GM19372 (cell line): ENCODE data around the gene ANKS1B.
"Not testable (repeated sequence)": the region's sequence is repeated elsewhere in the genome, so short reads cannot be mapped to it uniquely, and the experiment has no call there.

Experiments used
- ATAC-seq: cut with Tn5 transposase; IDR thresholded peaks from one replicate; pipeline ENCODE4 v1.9.1; 2021; ENCODE audit warnings: mild to moderate bottlenecking, low read depth, moderate library complexity; ENCODE audit not compliant: unreplicated experiment

The ANKS1B gene

GRCh38 chr12:99769396-99769980 lies 215.2 kb downstream of the ANKS1B start:
- ATAC-seq, result no peak

- no peak for ATAC-seq
Measured at GRCh38 chr12:99768758-99769157, 216.0 kb downstream of the ANKS1B start.

DNA sequence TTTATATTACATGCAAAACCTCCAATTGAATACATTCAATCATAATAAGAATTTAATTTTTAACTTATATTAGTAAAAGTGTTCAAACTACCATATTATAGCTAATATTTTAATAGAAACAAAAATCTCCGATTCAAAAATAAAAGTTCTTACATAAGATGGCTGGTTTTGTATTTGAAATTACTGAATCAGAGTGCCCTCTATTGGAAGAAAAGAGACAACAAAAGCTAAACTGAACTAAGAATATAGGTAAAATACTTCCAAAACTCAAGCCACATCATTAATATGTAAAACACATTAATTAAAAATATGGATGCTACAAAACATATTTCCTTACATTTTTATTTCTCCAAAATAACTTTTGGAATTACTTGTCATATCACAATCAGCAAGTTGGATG lies 216.9 kb downstream of the ANKS1B start:
- no peak for ATAC-seq

GRCh38 chr12:99766408-99766807 lies 218.3 kb downstream of the ANKS1B start:
- ATAC-seq, result no peak

DNA sequence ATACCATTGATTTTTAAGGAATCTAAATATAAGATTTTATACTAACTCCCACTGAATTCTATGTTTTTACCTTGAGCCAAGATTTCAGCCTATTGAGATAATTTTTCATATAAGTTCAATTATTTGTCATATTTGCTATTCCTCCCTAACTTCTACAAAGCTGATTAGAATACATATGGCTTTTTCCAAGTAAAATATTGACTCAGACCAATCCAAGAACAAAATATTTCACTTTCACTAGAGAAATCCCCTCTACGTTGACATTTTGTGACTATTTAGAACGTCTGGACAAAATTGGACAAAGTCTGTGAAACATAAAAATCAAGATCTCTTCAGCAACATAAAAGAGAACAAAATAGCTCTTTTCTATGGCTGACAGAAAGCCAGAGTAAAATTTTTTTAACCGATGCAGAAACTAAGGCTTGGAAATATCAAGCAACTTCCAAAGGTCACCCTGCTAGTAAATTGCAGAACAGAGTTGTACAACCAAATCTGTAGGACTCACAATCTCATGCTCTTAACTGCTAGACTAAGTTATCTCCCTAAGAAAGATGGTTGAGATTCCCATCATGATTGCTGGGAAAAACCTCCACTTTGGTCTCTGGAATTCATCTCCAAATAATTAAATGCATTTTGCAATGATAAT lies 219.1 kb downstream of the ANKS1B start:
- no peak for ATAC-seq

DNA sequence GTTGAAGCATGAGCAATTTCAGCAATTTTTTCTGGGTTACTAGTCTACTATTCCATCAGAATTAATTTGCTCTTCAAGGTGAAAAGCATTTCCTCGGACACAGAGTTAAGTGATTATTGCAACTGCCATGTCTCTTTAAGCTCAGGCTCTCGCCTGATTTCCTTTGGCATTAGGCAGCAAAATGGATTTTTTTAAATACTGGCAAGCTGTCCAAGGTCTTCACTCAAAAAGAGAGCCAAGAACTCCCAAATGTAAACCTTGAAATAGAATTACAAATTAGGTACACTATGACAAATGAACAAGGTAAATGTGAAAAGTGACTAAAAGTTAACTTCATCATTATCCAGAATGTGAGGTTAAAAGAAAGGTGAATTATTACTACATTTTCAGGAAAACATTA lies 225.3 kb downstream of the ANKS1B start:
- ATAC-seq, result no peak

DNA sequence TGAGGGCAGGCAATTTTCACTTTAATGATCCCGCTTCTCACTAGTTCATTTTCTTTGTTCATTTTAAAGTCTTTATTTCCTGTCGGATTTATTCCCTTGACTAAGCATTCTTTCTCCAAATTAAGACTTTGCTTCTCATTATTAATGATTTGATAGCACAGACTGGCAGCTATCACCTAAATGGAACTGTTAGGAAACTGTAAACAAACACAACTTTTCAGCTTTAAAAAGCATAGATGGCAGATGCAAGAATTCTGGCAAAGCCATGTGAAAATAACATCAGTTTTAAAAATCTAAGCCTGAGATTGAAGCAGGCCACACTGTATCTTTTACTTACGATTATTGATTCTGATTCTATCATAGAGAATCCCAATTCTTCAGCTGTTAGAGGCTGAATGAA lies 225.7 kb downstream of the ANKS1B start:
- ATAC-seq, result no peak

DNA sequence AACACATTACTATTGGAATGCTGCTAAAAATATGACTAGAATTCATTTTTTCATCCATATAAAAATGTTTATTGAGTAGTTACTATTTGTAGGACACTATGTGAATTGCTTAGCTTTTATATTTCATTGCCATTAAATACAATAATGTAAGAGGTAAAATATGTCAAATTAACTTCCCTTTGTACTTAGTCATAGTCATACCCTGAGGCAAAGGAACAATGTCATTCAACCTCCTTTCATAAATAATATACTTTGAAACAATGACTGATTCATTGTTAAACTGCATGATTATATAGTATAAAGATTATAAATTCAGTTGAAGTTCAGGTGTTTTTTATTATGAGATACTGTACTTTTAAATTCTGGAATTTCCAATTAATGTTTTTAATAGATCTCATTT lies 232.0 kb downstream of the ANKS1B start:
- ATAC-seq, result no peak

DNA sequence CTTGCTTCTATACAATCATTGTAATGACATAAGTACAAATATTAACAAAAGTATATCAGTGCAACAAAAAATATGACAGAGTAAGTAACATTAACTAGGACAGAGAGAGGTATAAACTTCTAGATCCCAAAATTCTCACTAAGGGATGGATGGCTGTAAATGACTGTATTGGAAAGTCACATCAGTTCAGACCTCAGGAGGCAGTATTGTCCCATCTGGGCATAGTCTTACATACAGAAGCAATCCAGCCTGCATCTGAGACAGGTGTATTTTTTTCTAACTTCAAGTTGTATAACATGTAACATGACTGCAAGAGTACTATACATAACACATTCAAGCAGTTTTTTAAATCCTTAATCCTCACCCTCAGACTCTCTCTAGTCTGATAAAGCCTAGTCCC lies 238.2 kb downstream of the ANKS1B start:
- ATAC-seq, result no peak

DNA sequence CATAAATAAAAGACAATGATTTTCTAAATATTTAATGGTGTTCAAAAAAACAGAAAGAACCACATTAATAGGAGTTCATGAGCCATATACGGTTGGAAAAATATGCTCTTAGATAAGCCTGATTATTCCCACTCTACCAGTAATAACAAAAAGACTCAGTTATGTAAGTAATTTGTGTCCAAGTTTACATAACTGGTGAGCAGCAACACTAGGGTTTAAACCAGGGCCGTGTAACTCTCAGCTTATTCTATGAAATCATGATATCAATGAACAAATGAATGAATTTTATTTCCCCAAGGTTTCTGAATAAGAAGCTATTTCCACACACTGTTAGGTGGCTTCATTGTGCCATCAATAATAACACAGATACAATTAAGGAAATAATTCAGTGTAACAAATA lies 238.8 kb downstream of the ANKS1B start:
- ATAC-seq, result no peak

DNA sequence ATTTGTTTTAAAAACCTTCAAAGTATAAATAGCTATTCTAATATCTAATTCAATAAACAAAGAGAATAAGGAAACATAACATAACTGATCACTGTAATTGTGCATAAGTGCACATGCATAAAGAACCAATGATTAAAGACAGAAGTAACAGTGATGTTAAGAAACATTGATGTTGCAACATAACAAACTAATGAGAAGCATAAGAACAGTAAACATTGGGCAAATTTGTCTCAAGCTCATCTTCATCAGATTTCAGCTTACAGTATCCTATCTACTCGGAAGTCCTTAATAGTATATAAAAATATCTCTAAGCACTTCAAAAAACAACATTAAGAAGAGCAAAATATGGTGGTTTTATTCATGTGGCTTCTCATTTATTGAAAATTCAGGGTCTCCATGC lies 239.6 kb downstream of the ANKS1B start:
- ATAC-seq, result no peak

DNA sequence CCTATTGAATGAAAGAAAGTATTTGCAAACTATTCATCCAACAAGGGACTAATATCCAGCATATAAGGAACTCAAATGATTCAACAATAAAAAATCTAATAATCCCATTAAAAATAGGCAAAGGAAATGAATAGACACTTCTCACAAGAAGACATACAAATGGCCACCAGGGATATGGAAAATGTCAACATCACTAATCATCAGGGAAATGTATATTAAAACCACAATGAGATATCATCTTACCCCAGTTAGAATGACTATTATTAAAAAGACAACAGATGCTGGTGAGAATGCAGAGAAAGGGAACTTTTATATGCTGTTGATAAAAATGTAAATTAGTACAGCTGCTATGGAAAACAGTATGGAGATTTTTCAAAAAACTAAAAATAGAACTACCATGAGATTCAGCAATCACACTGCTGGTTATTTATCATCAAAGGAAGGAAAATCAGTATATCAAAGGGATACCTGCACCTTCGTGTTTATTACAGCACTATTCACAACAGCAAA lies 247.9 kb downstream of the ANKS1B start:
- ATAC-seq, result no peak

GRCh38 chr12:99732131-99732530 lies 252.6 kb downstream of the ANKS1B start:
- ATAC-seq, result no peak

- no peak for ATAC-seq
Measured at GRCh38 chr12:99722690-99723486, 261.8 kb downstream of the ANKS1B start.

GRCh38 chr12:99721715-99722275 lies 262.9 kb downstream of the ANKS1B start:
- ATAC-seq, result no peak

DNA sequence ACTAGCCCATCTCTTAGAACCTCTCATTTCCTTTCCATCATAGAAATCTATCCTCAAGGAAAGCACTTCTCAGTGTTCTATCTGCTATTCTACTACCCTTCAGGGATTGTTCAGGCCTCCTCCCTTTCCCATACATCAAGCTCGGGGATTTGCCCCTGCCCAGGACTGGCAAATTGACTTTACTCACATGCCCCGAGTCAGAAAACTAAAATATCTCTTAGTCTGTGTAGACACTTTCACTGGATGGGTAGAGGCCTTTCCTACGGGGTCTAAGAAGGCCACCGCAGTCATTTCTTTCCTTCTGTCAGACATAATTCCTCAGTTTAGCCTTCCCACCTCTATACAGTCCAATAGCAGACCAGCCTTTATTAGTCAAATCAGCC lies 264.7 kb downstream of the ANKS1B start:
- ATAC-seq, result not testable (repeated sequence)

DNA sequence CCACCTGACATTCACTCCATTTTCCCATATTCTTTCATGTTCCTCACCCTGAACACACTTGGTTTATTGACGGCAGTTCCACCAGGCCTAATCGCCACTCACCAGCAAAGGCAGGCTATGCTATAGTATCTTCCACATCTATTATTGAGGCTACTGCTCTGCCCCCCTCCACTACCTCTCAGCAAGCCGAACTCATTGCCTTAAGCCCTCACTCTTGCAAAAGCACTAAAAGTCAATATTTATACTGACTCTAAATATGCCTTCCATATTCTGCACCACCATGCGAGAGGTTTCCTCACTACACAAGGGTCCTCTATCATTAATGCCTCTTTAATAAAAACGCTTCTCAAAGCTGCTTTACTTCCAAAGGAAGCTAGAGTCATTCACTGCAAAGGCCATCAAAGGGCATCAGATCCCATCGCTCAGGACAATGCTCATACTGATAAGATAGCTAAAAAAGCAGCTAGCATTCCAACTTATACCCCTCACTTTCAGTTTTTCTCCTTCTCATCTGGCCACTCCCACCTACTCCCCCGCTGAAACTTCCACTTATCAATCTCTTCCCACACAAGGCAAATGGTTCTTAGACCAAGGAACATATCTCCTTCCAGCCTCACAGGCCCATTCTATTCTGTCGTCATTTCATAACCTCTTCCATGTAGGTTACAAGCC lies 265.2 kb downstream of the ANKS1B start:
- not testable (repeated sequence) for ATAC-seq

DNA sequence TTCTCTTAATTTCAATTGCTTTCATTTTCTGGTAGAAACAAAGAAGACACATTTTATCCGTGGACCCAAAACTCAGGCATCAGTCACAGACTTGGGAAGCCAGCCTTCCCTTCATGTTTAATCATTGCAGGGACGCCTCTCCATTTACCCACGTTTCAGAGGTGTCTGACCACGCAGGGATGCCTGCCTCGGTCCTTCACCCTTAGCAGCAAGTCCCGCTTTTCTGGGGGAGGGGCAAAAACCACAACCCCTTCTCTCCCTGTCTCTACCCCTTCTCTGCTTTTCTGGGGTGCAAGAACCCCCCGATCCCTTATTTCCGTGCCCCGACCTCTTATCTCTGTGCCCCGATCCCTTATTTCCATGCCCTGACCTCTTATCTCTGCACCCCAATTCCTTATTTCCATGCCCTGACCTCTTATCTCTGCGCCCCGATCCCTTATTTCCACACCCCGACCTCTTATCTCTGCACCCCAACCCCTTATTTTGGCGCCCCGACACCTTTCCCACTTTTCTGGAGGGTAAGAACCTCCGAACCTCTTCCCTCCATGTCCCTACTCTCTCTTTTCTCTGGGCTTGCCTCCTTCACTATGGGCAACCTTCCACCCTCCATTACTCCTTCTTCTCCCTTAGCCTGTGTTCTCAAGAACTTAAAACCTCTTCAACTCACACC lies 268.8 kb downstream of the ANKS1B start:
- not testable (repeated sequence) for ATAC-seq

GRCh38 chr12:99714921-99715320 lies 269.8 kb downstream of the ANKS1B start:
- ATAC-seq, result not testable (repeated sequence)

GRCh38 chr12:99713946-99714520 lies 270.7 kb downstream of the ANKS1B start:
- ATAC-seq, result no peak
